HEK293 (cell line): ENCODE data around the gene RSRC1.

Source experiments
- CTCF ChIA-PET: fragments of 350-600 bp; formaldehyde crosslinking; extraction: SDS; loops from one replicate; lab custom pipeline; 2021; ENCODE audit warnings: antibody characterized with exemption; lab: Yijun Ruan, JAX
- POLR2A ChIA-PET: fragments of 300-600 bp; formaldehyde crosslinking; extraction: SDS; loops from one replicate; lab custom pipeline; 2020; ENCODE audit warnings: antibody characterized with exemption, inconsistent platforms; lab: Yijun Ruan, JAX
- H3K27ac ChIP-seq: fragments of 200-500 bp; sonication (Bioruptor generic); 2 replicates; pipeline ENCODE4 v1.5.1; 2014; ENCODE audit warnings: low read depth, low read length, control low read depth, inconsistent platforms; ENCODE audit errors: extremely low read depth
- H3K36me3 ChIP-seq, 2 experiments: fragments of 200-500 bp in 1 of 2; sonication (Bioruptor generic) in 1 of 2; 1 replicate in 1 of 2; 2 replicates in 1 of 2; pipeline ENCODE4 v1.5.1; 2014 to 2017; ENCODE audit warnings: inconsistent platforms in 2 of 2, low read length in 2 of 2; ENCODE audit not compliant: control insufficient read depth in 2 of 2, insufficient read depth in 1 of 2
- H3K4me1 ChIP-seq: fragments of 200-500 bp; sonication (Bioruptor generic); 2 replicates; pipeline ENCODE4 v1.5.1; 2014; ENCODE audit warnings: mild to moderate bottlenecking, low read length, inconsistent platforms; ENCODE audit not compliant: control insufficient read depth, insufficient read depth
- H3K4me3 ChIP-seq: 2 replicates; pipeline ENCODE4 v1.5.1; 2011; ENCODE audit warnings: low read depth, mild to moderate bottlenecking, control low read depth, low read length, moderate library complexity
- H3K9me3 ChIP-seq: fragments of 200-500 bp; sonication (Bioruptor generic); 2 replicates; pipeline ENCODE4 v1.5.1; 2014; ENCODE audit warnings: low read depth, low read length, inconsistent platforms; ENCODE audit not compliant: control insufficient read depth, insufficient read depth
- FEZF1 ChIP-seq: fragments of 450-650 bp; formaldehyde crosslinking; IDR thresholded peaks from 2 replicates; pipeline ENCODE4 v1.5.1; 2016; ENCODE audit warnings: missing biosample characterization, missing genetic modification characterization
- IKZF3 ChIP-seq: fragments of 450-650 bp; IDR thresholded peaks from 2 replicates; pipeline ENCODE4 v1.5.0; 2018; ENCODE audit warnings: missing biosample characterization, mild to moderate bottlenecking, missing genetic modification characterization, moderate library complexity
- KLF7 ChIP-seq: fragments of 450-650 bp; formaldehyde crosslinking; IDR thresholded peaks from 2 replicates; pipeline ENCODE4 v1.5.1; 2016; ENCODE audit warnings: missing biosample characterization, missing genetic modification characterization, borderline replicate concordance
- MZF1 ChIP-seq: fragments of 450-650 bp; formaldehyde crosslinking; IDR thresholded peaks from 2 replicates; pipeline ENCODE4 v1.5.1; 2017; ENCODE audit warnings: missing biosample characterization, missing genetic modification characterization, borderline replicate concordance
- OVOL3 ChIP-seq: fragments of 450-650 bp; formaldehyde crosslinking; IDR thresholded peaks from 2 replicates; pipeline ENCODE4 v1.5.1; 2016; ENCODE audit warnings: missing biosample characterization, missing genetic modification characterization
- RBAK ChIP-seq: fragments of 450-650 bp; formaldehyde crosslinking; IDR thresholded peaks from 2 replicates; pipeline ENCODE4 v1.5.1; 2016; ENCODE audit warnings: missing biosample characterization, missing genetic modification characterization
- SP3 ChIP-seq: fragments of 450-650 bp; formaldehyde crosslinking; IDR thresholded peaks from 2 replicates; pipeline ENCODE4 v1.5.1; 2016; ENCODE audit warnings: missing biosample characterization, missing genetic modification characterization
- TRIM28 ChIP-seq: IDR thresholded peaks from 2 replicates; pipeline ENCODE4 v1.6.1; 2011; ENCODE audit warnings: low read length, control low read depth, borderline replicate concordance
- WT1 ChIP-seq: fragments of 450-650 bp; formaldehyde crosslinking; IDR thresholded peaks from 2 replicates; pipeline ENCODE4 v1.5.1; 2016; ENCODE audit warnings: missing biosample characterization, missing genetic modification characterization
- ZBTB17 ChIP-seq: fragments of 450-650 bp; formaldehyde crosslinking; IDR thresholded peaks from 2 replicates; pipeline ENCODE4 v1.5.1; 2016; ENCODE audit warnings: missing biosample characterization, missing genetic modification characterization
- ZBTB20 ChIP-seq: fragments of 450-650 bp; formaldehyde crosslinking; IDR thresholded peaks from 2 replicates; pipeline ENCODE4 v1.5.1; 2016; ENCODE audit warnings: missing biosample characterization, missing genetic modification characterization
- ZEB2 ChIP-seq: fragments of 450-650 bp; formaldehyde crosslinking; IDR thresholded peaks from 2 replicates; pipeline ENCODE4 v1.5.1; 2016; ENCODE audit warnings: missing biosample characterization, missing genetic modification characterization
- ZNF140 ChIP-seq: fragments of 450-650 bp; formaldehyde crosslinking; IDR thresholded peaks from 2 replicates; pipeline ENCODE4 v1.5.1; 2016; ENCODE audit warnings: missing biosample characterization, missing genetic modification characterization
- ZNF19 ChIP-seq: fragments of 450-650 bp; formaldehyde crosslinking; IDR thresholded peaks from 2 replicates; pipeline ENCODE4; 2016; ENCODE audit warnings: missing biosample characterization, missing genetic modification characterization, low read depth
- ZNF202 ChIP-seq: fragments of 450-650 bp; formaldehyde crosslinking; IDR thresholded peaks from 2 replicates; pipeline ENCODE4 v1.5.1; 2016; ENCODE audit warnings: missing biosample characterization, missing genetic modification characterization, borderline replicate concordance
- ZNF223 ChIP-seq: fragments of 450-650 bp; formaldehyde crosslinking; IDR thresholded peaks from 2 replicates; pipeline ENCODE4 v1.5.1; 2016; ENCODE audit warnings: missing biosample characterization, missing genetic modification characterization
- ZNF239 ChIP-seq: fragments of 450-650 bp; formaldehyde crosslinking; IDR thresholded peaks from 2 replicates; pipeline ENCODE4 v1.5.1; 2016; ENCODE audit warnings: missing biosample characterization, missing genetic modification characterization
- ZNF335 ChIP-seq: fragments of 450-650 bp; formaldehyde crosslinking; conservative IDR thresholded peaks from 2 replicates; pipeline ENCODE4 v1.5.1; 2016; ENCODE audit warnings: missing biosample characterization, missing genetic modification characterization
- ZNF391 ChIP-seq: fragments of 450-650 bp; formaldehyde crosslinking; IDR thresholded peaks from 2 replicates; pipeline ENCODE4 v1.5.1; 2016; ENCODE audit warnings: low read depth, missing biosample characterization, missing genetic modification characterization, borderline replicate concordance
- ZNF501 ChIP-seq: fragments of 450-650 bp; formaldehyde crosslinking; IDR thresholded peaks from 2 replicates; pipeline ENCODE4 v1.5.1; 2016; ENCODE audit warnings: missing biosample characterization, missing genetic modification characterization
- ZNF560 ChIP-seq: fragments of 450-650 bp; formaldehyde crosslinking; IDR thresholded peaks from 2 replicates; pipeline ENCODE4 v1.5.1; 2017; ENCODE audit warnings: missing biosample characterization, missing genetic modification characterization, borderline replicate concordance
- ZNF561 ChIP-seq: fragments of 450-650 bp; IDR thresholded peaks from 2 replicates; pipeline ENCODE4 v1.5.1; 2018; ENCODE audit warnings: missing biosample characterization, missing genetic modification characterization, borderline replicate concordance
- ZNF596 ChIP-seq: fragments of 450-650 bp; IDR thresholded peaks from 2 replicates; pipeline ENCODE4 v1.5.0; 2018; ENCODE audit warnings: missing biosample characterization, mild to moderate bottlenecking, missing genetic modification characterization, moderate library complexity
- ZNF623 ChIP-seq: fragments of 450-650 bp; formaldehyde crosslinking; IDR thresholded peaks from 2 replicates; pipeline ENCODE4 v1.5.1; 2016; ENCODE audit warnings: missing biosample characterization, missing genetic modification characterization
- ZNF654 ChIP-seq: fragments of 450-650 bp; formaldehyde crosslinking; IDR thresholded peaks from 2 replicates; pipeline ENCODE4 v1.5.1; 2016; ENCODE audit warnings: low read depth, missing biosample characterization, missing genetic modification characterization
- ZNF660 ChIP-seq: fragments of 450-650 bp; IDR thresholded peaks from 2 replicates; pipeline ENCODE4 v1.5.1; 2018; ENCODE audit warnings: missing biosample characterization, mild to moderate bottlenecking, missing genetic modification characterization
- ZNF664 ChIP-seq: fragments of 450-650 bp; formaldehyde crosslinking; IDR thresholded peaks from 2 replicates; pipeline ENCODE4 v1.5.1; 2016; ENCODE audit warnings: missing biosample characterization, missing genetic modification characterization
- ZNF701 ChIP-seq: fragments of 450-650 bp; formaldehyde crosslinking; IDR thresholded peaks from 2 replicates; pipeline ENCODE4 v1.5.1; 2016; ENCODE audit warnings: missing biosample characterization, missing genetic modification characterization
- ZNF707 ChIP-seq: fragments of 450-650 bp; formaldehyde crosslinking; IDR thresholded peaks from 2 replicates; pipeline ENCODE4 v1.5.1; 2016; ENCODE audit warnings: missing biosample characterization, missing genetic modification characterization
- ZNF76 ChIP-seq: fragments of 450-650 bp; formaldehyde crosslinking; IDR thresholded peaks from 2 replicates; pipeline ENCODE4; 2016; ENCODE audit warnings: low read depth, missing biosample characterization, missing genetic modification characterization, borderline replicate concordance
- ZXDB ChIP-seq: fragments of 450-650 bp; formaldehyde crosslinking; IDR thresholded peaks from 2 replicates; pipeline ENCODE4 v1.5.1; 2016; ENCODE audit warnings: missing biosample characterization, missing genetic modification characterization
- TF ChIP-seq, protein P1 (sequence below): fragments of 450-650 bp; formaldehyde crosslinking; IDR thresholded peaks from 2 replicates; pipeline ENCODE4 v1.5.1; 2016; ENCODE audit warnings: missing biosample characterization, missing genetic modification characterization
- TF ChIP-seq, protein P2 (sequence below): fragments of 450-650 bp; formaldehyde crosslinking; IDR thresholded peaks from 2 replicates; pipeline ENCODE4 v1.5.1; 2016; ENCODE audit warnings: missing biosample characterization, missing genetic modification characterization, borderline replicate concordance
- TF ChIP-seq, protein P3 (sequence below): fragments of 450-650 bp; formaldehyde crosslinking; IDR thresholded peaks from 2 replicates; pipeline ENCODE4 v1.5.0; 2017; ENCODE audit warnings: missing biosample characterization, missing genetic modification characterization, borderline replicate concordance

RSRC1 gene

DNA sequence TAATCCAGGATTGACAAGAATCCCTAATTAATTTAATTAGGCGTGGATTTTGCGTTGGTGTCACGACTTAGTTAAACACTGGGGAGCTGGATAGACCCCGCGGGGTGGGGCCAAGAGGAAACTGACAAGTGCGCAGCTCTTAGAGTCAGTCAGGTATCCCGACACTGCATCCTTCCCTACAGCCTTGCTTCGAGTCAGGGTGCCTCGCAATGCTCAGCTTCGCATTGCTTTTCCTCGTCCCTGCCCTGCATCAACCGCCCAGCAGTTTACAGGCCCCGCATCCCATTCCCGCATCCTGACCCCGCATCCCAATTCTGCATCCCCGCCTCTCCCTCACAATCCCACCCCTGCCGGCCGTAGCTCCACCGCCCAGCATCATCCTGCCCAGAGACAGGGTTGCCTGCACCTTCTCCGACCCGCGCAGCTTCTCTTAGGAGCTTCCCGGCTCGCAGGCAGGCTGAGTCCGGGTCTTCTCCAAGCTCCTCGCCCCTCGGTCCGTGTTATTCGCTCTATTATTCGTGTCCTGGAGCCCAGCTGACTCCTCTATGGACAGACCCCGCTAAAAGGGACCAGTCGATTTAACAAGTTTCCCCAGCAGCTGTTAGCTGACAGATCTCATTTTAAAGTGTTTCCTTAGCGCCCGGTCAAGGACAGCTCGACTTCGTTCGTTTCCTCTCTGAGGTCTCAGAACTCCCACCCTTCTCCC is 3.0 kb upstream of the RSRC1 start:
- POLR2A ChIA-PET = interaction anchor here (0.6 to 1.2 kb wide), 2 partner anchors 9 to 68 kb away, joined by 3 to 5 read pairs; no protein-coding TSS in a partner anchor
- H3K27ac ChIP-seq = no peak overlapping the region
- H3K9me3 ChIP-seq = no peaks in the 10 kb centered on the region
- H3K4me3 ChIP-seq = peak overlapping the region; percentile 85
- peaks cover 0 to under 1% of the 10 kb centered on the region in 2 experiments; a peak in 1 of 3 replicates for H3K36me3 ChIP-seq
- no peaks in the 10 kb centered on the region; the same call in 1 of the 2 replicates for H3K4me1 ChIP-seq
- CTCF ChIA-PET = interaction anchor here (0.6 to 1.7 kb wide), 4 partner anchors 327 to 588 kb away, joined by 3 to 6 read pairs (median 3); partner anchors contain the start of gene GFM1
- TF ChIP-seq ZNF707 (no peak), ZNF19 (no peak), ZBTB20 (peak; percentile 83), MZF1 (peak; percentile 2; the same call in 1 of the 2 replicates), ZNF596 (tag by site-specific recombination) (no peak), ZXDB (no peak), IKZF3 (tag by site-specific recombination) (peak; percentile 69; the same call in 1 of the 2 replicates), ZNF660 (tag by site-specific recombination) (0 out of 2 replicates have a peak, but pooled peaks have one; percentile 5), WT1 (tag by site-specific recombination) (no peak), KLF7 (tag by site-specific recombination) (no peak), ZNF664 (tag by site-specific recombination) (no peak), ZNF76 (peak; percentile 85), ZNF335 (peak; percentile 46; the same call in 1 of the 2 replicates), ZNF501 (tag by site-specific recombination) (peak; percentile 55; the same call in 1 of the 2 replicates), ZNF223 (tag by site-specific recombination) (peak; percentile 98), ZBTB17 (tag by site-specific recombination) (peak; percentile 71), SP3 (tag by site-specific recombination) (peak; percentile 8; the same call in 1 of the 2 replicates), ZNF140 (no peak), ZNF701 (tag by site-specific recombination) (no peak), TRIM28 (peak; percentile 47; the same call in 1 of the 2 replicates), ZNF239 (tag by site-specific recombination) (no peak), ZNF654 (no peak), FEZF1 (peak; percentile 44), ZNF561 (tag by site-specific recombination) (no peak), RBAK (no peak), ZNF560 (no peak), ZEB2 (tag by site-specific recombination) (no peak), OVOL3 (tag by site-specific recombination) (no peak), ZNF623 (no peak), ZNF202 (tag by site-specific recombination) (no peak), ZNF391 (tag by site-specific recombination) (no peak)
- TF ChIP-seq, protein P1, sequence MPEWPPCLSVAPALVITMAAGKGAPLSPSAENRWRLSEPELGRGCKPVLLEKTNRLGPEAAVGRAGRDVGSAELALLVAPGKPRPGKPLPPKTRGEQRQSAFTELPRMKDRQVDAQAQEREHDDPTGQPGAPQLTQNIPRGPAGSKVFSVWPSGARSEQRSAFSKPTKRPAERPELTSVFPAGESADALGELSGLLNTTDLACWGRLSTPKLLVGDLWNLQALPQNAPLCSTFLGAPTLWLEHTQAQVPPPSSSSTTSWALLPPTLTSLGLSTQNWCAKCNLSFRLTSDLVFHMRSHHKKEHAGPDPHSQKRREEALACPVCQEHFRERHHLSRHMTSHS (tag by site-specific recombination) = no peak
- TF ChIP-seq, protein P2, sequence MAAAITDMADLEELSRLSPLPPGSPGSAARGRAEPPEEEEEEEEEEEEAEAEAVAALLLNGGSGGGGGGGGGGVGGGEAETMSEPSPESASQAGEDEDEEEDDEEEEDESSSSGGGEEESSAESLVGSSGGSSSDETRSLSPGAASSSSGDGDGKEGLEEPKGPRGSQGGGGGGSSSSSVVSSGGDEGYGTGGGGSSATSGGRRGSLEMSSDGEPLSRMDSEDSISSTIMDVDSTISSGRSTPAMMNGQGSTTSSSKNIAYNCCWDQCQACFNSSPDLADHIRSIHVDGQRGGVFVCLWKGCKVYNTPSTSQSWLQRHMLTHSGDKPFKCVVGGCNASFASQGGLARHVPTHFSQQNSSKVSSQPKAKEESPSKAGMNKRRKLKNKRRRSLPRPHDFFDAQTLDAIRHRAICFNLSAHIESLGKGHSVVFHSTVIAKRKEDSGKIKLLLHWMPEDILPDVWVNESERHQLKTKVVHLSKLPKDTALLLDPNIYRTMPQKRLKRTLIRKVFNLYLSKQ = no peak
- TF ChIP-seq, protein P3, sequence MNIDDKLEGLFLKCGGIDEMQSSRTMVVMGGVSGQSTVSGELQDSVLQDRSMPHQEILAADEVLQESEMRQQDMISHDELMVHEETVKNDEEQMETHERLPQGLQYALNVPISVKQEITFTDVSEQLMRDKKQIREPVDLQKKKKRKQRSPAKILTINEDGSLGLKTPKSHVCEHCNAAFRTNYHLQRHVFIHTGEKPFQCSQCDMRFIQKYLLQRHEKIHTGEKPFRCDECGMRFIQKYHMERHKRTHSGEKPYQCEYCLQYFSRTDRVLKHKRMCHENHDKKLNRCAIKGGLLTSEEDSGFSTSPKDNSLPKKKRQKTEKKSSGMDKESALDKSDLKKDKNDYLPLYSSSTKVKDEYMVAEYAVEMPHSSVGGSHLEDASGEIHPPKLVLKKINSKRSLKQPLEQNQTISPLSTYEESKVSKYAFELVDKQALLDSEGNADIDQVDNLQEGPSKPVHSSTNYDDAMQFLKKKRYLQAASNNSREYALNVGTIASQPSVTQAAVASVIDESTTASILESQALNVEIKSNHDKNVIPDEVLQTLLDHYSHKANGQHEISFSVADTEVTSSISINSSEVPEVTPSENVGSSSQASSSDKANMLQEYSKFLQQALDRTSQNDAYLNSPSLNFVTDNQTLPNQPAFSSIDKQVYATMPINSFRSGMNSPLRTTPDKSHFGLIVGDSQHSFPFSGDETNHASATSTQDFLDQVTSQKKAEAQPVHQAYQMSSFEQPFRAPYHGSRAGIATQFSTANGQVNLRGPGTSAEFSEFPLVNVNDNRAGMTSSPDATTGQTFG (tag by site-specific recombination) = no peak
